Activated CD4-positive, alpha-beta T cell treated with anti-CD3 and anti-CD28 coated beads for 4 hours (primary cell): ENCODE data around the gene PGAM2.

Experiments used
- DNase-seq, 2 donors: peaks; one replicate each; pipeline ENCODE4 v3.0.0-alpha.2; 2020

Gene PGAM2

GRCh38 chr7:44063894-44064651, 1.3 kb downstream of the PGAM2 start:
- no peak for DNase-seq

GRCh38 chr7:44063547-44063893, 1.8 kb downstream of the PGAM2 start:
- no peak for DNase-seq

- DNase-seq = no peak
Observed at GRCh38 chr7:44062903-44063295, 2.5 kb downstream of the PGAM2 start.

GRCh38 chr7:44062180-44062902, 3.0 kb downstream of the PGAM2 start:
- no peak for DNase-seq

GRCh38 chr7:44061645-44062179, 3.7 kb downstream of the PGAM2 start:
- no peak for DNase-seq

- DNase-seq = no peak
Observed at GRCh38 chr7:44060948-44061644, 4.3 kb downstream of the PGAM2 start.

- DNase-seq = no peak
Observed at GRCh38 chr7:44060091-44060947, 5.0 kb downstream of the PGAM2 start.

- no peak for DNase-seq
Observed at GRCh38 chr7:44059219-44060090, 5.9 kb downstream of the PGAM2 start.

GRCh38 chr7:44058759-44059218, 6.6 kb downstream of the PGAM2 start:
- DNase-seq = no peak

GRCh38 chr7:44057849-44058758, 7.3 kb downstream of the PGAM2 start:
- DNase-seq = no peak

GRCh38 chr7:44057181-44057848, 8.1 kb downstream of the PGAM2 start:
- no peak for DNase-seq

GRCh38 chr7:44056681-44057080, 8.7 kb downstream of the PGAM2 start:
- DNase-seq = no peak

GRCh38 chr7:44052771-44053365, 12.5 kb downstream of the PGAM2 start:
- DNase-seq = no peak

GRCh38 chr7:44051611-44052220, 13.7 kb downstream of the PGAM2 start:
- DNase-seq = no peak

GRCh38 chr7:44050915-44051560, 14.3 kb downstream of the PGAM2 start:
- no peak for DNase-seq

- no peak for DNase-seq
Observed at GRCh38 chr7:44050121-44050914, 15.0 kb downstream of the PGAM2 start.

GRCh38 chr7:44048031-44048795, 17.2 kb downstream of the PGAM2 start:
- DNase-seq = no peak
